ENCODE measurements around the gene IZUMO1. TPM values are rescaled to one million over a fixed set of nuclear protein-coding genes. Genes with fewer than 3 reads are reported as not detected.

The IZUMO1 gene
- total and polyA plus RNA-seq, 12 donors = 0.59 to 2.9 (median 1.2) TPM; not detected in 3

DNA sequence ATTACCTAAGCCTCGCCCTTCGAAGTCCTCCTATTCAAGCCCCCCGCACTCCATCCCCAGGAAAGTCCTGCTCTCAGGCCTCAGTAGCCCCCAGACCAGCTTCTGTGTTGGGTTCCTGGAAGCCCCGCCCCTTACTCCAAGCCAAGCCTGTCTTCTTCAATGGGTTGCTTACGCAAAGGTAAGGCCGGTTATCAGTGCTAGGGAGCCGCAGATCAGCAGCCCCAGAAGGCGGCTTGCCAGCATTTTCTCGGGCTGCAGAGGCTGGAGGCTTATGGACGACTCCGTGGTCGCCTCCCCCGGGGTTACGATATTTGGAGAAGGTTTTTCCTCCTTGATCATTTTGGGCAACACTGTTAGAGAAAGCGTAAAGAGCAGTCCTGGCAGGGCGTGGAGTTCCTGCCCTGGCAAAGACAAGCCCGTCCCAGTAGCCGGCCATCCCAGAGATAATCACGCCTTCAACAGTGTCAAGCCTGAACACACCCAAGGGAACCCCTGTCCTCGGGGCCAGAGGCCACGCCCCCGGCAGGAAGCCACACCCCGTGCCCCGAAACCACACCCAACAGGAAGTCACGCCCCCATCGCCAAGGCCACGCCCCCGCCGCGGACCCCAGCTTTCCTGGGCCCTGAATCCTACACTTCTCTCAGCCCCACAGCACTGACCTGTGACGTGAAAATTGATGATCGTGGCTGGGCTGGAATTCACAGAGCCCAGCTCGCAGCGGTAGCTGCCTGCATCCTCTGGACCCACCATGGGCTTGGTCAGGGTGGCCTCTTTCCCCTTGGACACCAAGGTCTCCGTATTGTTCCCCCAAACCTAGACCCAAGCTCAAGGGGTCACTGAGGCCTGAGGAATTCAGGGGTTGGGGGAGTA lies 5.3 kb downstream of the IZUMO1 start:
- Histone ChIP-seq H3K4me1 (replicated peaks in 1 of 2) (peaks cover 24 to 25% of the 10 kb centered on the region in 2 donors), H3K27ac (peak overlapping the region; percentile 22 to 93 (median 74)), H3K4me3 (peak overlapping the region in 1 of 4 donors; percentile 50), H3K9me3 (replicated peaks in 1 of 3) (no peaks in the 10 kb centered on the region), H3K36me3 (replicated peaks in 1 of 2) (no peaks in the 10 kb centered on the region), H3K27me3 (no peaks in the 10 kb centered on the region)
- peak; percentile 76 to 85 (median 83) for DNase-seq
- 25 to 39% (median 31%) methylated on average over 26 to 35 of the region's 35 CpGs for WGBS, 4 donors
- TF ChIP-seq POLR2A (IDR thresholded peaks at IDR 0.05) = peak in 1 of 2 donors; percentile 74
- TF ChIP-seq, protein P1, sequence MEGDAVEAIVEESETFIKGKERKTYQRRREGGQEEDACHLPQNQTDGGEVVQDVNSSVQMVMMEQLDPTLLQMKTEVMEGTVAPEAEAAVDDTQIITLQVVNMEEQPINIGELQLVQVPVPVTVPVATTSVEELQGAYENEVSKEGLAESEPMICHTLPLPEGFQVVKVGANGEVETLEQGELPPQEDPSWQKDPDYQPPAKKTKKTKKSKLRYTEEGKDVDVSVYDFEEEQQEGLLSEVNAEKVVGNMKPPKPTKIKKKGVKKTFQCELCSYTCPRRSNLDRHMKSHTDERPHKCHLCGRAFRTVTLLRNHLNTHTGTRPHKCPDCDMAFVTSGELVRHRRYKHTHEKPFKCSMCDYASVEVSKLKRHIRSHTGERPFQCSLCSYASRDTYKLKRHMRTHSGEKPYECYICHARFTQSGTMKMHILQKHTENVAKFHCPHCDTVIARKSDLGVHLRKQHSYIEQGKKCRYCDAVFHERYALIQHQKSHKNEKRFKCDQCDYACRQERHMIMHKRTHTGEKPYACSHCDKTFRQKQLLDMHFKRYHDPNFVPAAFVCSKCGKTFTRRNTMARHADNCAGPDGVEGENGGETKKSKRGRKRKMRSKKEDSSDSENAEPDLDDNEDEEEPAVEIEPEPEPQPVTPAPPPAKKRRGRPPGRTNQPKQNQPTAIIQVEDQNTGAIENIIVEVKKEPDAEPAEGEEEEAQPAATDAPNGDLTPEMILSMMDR (IDR thresholded peaks at IDR 0.05) = no peak
- intact Hi-C loops (cut with DNase I) = no loop called here

DNA sequence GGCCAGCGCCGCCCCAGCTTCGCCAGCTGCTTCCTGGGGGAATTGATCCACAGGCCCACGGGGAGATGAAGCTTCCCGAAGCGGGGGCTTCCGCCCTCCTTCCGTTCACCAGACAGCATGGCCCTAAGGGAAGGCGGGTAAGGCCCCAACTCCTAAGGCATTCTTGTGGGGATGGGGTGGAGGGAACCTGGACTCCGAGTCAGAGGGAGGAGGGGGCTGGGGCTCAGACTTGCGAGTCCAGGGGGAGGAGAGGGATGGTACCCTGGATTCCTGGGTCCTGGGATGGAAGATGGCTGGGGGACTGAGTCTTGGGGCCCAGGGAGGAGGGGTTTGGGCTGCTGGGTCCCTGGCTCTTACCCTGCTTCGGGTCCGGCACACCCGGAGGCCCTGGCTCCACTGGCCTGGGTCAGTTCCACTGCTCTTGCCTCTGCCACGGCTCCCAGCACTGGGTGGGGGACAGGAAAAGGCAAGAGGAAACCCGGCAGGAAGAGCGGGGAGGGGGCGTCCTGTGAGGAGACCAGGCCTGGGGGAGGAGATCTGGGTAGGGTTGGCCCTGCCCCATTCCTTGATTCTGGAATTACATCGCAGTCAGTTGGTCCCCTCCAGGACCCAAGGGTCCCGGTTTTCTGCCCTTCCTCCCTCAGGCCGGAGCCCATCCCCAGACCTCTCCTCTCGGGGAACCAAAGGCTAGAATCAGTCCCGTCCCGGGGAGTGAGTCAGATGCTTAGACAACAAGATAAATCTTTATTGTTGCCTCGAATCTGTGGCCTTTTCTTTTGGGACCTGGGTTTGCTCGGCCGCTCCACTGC lies 6.3 kb downstream of the IZUMO1 start, which contains the start of gene RASIP1:
RASIP1 (minus strand) TSS at position 447 of the 809 bp plus-strand sequence; CDS start at position 119, 328 bp downstream.
- peak in 6 of 7 donors; percentile 58 to 80 (median 75) for DNase-seq
- TF ChIP-seq, protein P1 (IDR thresholded peaks at IDR 0.05) = no peak
- peak; percentile 13 to 42 for TF ChIP-seq POLR2A (IDR thresholded peaks at IDR 0.05)
- H3K36me3 ChIP-seq (replicated peaks in 1 of 2) = no peaks in the 10 kb centered on the region
- H3K4me3 ChIP-seq = peak within 1 kb of the TSS in 2 of 4 donors; percentile 13 to 50
- 37 to 53% (median 44%) methylated on average over 16 to 27 of the region's 27 CpGs for whole genome bisulfite sequencing, 4 donors
- H3K27ac ChIP-seq = peak within 1 kb of the TSS; percentile 22 to 93 (median 74)
- intact Hi-C loops (cut with DNase I) = no loop called here
- no peaks in the 10 kb centered on the region for H3K9me3 ChIP-seq (replicated peaks in 1 of 3)
- peaks cover 24 to 25% of the 10 kb centered on the region in 2 donors for H3K4me1 ChIP-seq (replicated peaks in 1 of 2)
- no peaks in the 10 kb centered on the region for H3K27me3 ChIP-seq

DNA sequence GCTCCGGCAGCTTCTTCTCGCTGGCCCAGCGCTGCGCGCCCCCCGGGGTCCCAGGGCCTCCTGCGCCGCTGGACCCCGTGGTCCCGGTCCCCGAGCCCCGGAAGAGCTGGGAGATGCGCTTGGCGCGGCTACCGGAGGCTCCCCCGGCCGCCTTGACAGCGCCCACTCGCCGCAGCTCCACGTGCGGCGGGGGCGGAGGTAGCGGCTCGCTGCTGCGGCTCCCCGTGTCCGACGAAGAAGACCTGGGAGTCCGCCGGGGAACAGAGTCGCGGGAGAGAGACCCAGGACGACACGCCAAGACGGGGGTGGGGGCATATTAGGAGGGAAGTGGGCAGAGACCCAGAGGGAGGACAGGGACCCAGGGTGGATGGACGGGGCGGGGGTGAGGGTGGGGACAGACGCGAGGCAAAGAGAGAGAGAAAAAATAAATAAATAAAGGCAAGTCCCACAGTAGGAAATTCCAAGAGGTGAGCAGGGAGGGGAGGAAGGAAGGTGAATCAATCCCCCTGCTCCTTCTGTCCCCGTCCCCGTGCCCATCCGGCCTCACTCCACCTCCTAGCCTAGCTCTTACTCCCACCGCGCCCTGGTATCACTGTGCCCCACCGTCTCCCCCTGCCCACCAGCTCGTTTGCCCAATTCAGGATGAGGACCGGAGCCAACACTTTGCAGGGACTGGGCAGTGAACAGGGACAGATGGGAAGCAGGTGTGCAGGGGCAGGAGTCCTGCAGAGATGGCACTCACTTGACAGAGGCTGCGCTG lies 7.1 kb downstream of the IZUMO1 start:
- peaks cover 24 to 25% of the 10 kb centered on the region in 2 donors for H3K4me1 ChIP-seq (replicated peaks in 1 of 2)
- peak overlapping the region in 4 of 5 donors; percentile 45 to 93 (median 80) for H3K27ac ChIP-seq
- intact Hi-C loops (cut with DNase I) = loop anchor here in 1 of 2 donors (10.0 kb wide), 1 partner anchor 65 kb away; the partner anchor contains the start of gene NTN5
- peak in 1 of 7 donors; percentile 53 for DNase-seq
- H3K9me3 ChIP-seq (replicated peaks in 1 of 3) = no peaks in the 10 kb centered on the region
- TF ChIP-seq, protein P1 (IDR thresholded peaks at IDR 0.05) = no peak
- TF ChIP-seq POLR2A (IDR thresholded peaks at IDR 0.05) = no peak
- H3K36me3 ChIP-seq (replicated peaks in 1 of 2) = no peaks in the 10 kb centered on the region
- WGBS, 4 donors = 10 to 31% (median 15%) methylated on average over 25 to 51 of the region's 51 CpGs
- H3K27me3 ChIP-seq = no peaks in the 10 kb centered on the region
- H3K4me3 ChIP-seq = peak overlapping the region in 2 of 4 donors; percentile 13 to 50
